B cell (primary cell): ENCODE data around the gene OR2T33.

Experiments
- CTCF ChIP-seq: fragments of 200-600 bp; IDR thresholded peaks from one replicate; pipeline ENCODE4 v1.8.0; 2022; ENCODE audit warnings: antibody characterized with exemption, mild to moderate bottlenecking
- EZH2 ChIP-seq: IDR thresholded peaks from 2 replicates; pipeline ENCODE4 v1.6.1; 2012; ENCODE audit warnings: borderline replicate concordance, low read depth, mild to moderate bottlenecking, moderate library complexity, low read length; ENCODE audit not compliant: insufficient read depth, poor library complexity, severe bottlenecking

GRCh38 chr1:248288391-248288790, 10.6 kb upstream of the OR2T33 start:
- TF ChIP-seq CTCF (no peak), EZH2 (no peak)
